Muscle of arm (tissue), 12 donors: Measurements from ENCODE around the gene SMIM29. TPM values are rescaled to one million over a fixed set of nuclear protein-coding genes. Genes with fewer than 3 reads are reported as not detected.

Experiments
- polyA plus RNA-seq, 12 donors: library from polyadenylated mRNA; unstranded; fragments of 120-200 nt; gene quantifications; one replicate each; pipeline ENCODE4 v1.2.1, GENCODE V29; 2013; ENCODE audit not compliant: insufficient read length in 12 of 12

Gene SMIM29
- polyA plus RNA-seq, 12 donors, result 5.7 to 20.9 (median 6.9) TPM; not detected in 1

Other genes with a start within 250 kb of the SMIM29 start
- 1 to 10 TPM in 9 of 12 donors, under 1 TPM in 2, not detected in 1; 0.66 to 4.0 (median 1.4) TPM for gene GRM4, start 102.9 kb downstream of the SMIM29 start, polyA plus RNA-seq
- 100 to 1,000 TPM in 4 of 12 donors, 10 to 100 TPM in 7, not detected in 1; 62.1 to 167 (median 88.1) TPM for gene HMGA1, start 12.1 kb downstream of the SMIM29 start, polyA plus RNA-seq
- gene NUDT3, start 143.7 kb upstream of the SMIM29 start, polyA plus RNA-seq, result 10 to 100 TPM in 11 of 12 donors, not detected in 1; 17.6 to 36.9 (median 27.8) TPM
- 1,000 to 10,000 TPM in 10 of 12 donors, 100 to 1,000 TPM in 1, not detected in 1; 861 to 1,651 (median 1,510) TPM for gene RPS10, start 177.1 kb upstream of the SMIM29 start, polyA plus RNA-seq
- 1 to 10 TPM in 8 of 12 donors, under 1 TPM in 2, not detected in 2; 0.43 to 3.0 (median 1.2) TPM for gene PACSIN1, start 217.1 kb upstream of the SMIM29 start, polyA plus RNA-seq